Measurements from ENCODE around the gene BORCS5.

Gene BORCS5

DNA sequence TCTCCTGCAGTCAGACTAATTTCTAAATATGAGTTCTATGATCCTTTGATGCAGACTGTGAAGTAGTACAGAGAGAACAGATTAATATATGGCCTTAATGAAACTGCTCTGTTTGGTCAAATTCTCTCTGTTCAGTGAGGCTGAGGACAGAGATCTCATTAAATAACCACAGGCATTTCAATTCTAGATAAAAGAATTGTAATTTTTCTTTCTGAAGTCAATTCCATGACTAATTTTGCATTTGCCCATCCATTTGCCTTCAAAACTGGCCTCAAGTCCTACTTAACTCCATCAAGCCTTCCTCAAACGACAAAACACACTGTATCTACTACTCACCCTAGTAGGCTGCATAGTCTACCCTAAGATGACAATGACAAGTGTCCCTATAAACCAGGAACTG lies 138.7 kb downstream of the BORCS5 start:
- Histone ChIP-seq H3K36me3 (ENCODE audit: low read length) (no peaks in the 10 kb centered on the region), H3K27me3 (ENCODE audit: low read length) (no peaks in the 10 kb centered on the region), H3K4me2 (ENCODE audit: low read depth, low read length, poor library complexity, severe bottlenecking) (no peak overlapping the region), H3K9me3 (ENCODE audit: insufficient read depth, low read length) (no peaks in the 10 kb centered on the region), H2AFZ (ENCODE audit: low read depth, low read length, severe bottlenecking) (no peak overlapping the region), H3F3A (ENCODE audit: insufficient read depth) (no peaks in the 10 kb centered on the region), H4K20me1 (ENCODE audit: low read depth, low read length) (no peaks in the 10 kb centered on the region), H3K9me2 (replicated peaks; ENCODE audit: insufficient read depth, low read length) (no peaks in the 10 kb centered on the region), H3K27ac (ENCODE audit: low read depth, low read length) (no peak overlapping the region), H3K79me2 (ENCODE audit: insufficient read depth, low read length) (no peaks in the 10 kb centered on the region), H3K4me3 (ENCODE audit: insufficient read depth, low read length, poor library complexity, severe bottlenecking) (no peak overlapping the region), H3K9ac (ENCODE audit: low read length) (no peak overlapping the region)
- TF ChIP-seq, protein P1, sequence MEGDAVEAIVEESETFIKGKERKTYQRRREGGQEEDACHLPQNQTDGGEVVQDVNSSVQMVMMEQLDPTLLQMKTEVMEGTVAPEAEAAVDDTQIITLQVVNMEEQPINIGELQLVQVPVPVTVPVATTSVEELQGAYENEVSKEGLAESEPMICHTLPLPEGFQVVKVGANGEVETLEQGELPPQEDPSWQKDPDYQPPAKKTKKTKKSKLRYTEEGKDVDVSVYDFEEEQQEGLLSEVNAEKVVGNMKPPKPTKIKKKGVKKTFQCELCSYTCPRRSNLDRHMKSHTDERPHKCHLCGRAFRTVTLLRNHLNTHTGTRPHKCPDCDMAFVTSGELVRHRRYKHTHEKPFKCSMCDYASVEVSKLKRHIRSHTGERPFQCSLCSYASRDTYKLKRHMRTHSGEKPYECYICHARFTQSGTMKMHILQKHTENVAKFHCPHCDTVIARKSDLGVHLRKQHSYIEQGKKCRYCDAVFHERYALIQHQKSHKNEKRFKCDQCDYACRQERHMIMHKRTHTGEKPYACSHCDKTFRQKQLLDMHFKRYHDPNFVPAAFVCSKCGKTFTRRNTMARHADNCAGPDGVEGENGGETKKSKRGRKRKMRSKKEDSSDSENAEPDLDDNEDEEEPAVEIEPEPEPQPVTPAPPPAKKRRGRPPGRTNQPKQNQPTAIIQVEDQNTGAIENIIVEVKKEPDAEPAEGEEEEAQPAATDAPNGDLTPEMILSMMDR (IDR thresholded peaks at IDR 0.05; ENCODE audit: insufficient read depth, low read length, poor library complexity, severe bottlenecking): no peak
- no peak for TF ChIP-seq EZH2phosphoT487 (conservative IDR thresholded peaks at IDR 0.05; ENCODE audit: low read length)

DNA sequence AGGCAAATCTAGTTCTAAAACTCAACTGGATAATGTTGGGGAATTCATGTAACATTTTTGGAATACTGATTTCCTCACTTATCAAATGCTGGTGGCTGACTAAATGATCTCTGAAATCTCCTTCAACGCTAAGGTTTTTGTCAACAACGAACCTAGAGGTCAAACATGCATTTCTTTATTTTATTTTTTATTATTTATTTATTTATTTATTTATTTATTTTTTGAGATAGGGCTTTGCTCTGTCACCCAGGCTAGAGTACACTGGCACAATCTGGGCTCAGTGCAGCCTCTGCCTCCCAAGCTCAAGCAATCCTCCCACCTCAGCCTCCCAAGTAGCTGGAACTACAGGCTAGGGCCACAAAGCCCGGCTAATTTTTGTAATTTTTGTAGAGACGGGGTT lies 141.3 kb downstream of the BORCS5 start:
- no peak for TF ChIP-seq EZH2phosphoT487 (conservative IDR thresholded peaks at IDR 0.05; ENCODE audit: low read length)
- TF ChIP-seq, protein P1 (IDR thresholded peaks at IDR 0.05; ENCODE audit: insufficient read depth, low read length, poor library complexity, severe bottlenecking): no peak
- Histone ChIP-seq H2AFZ (ENCODE audit: low read depth, low read length, severe bottlenecking) (no peak overlapping the region), H3K79me2 (ENCODE audit: insufficient read depth, low read length) (no peaks in the 10 kb centered on the region), H3K27me3 (ENCODE audit: low read length) (no peaks in the 10 kb centered on the region), H3K9me3 (ENCODE audit: insufficient read depth, low read length) (no peaks in the 10 kb centered on the region), H3K4me3 (ENCODE audit: insufficient read depth, low read length, poor library complexity, severe bottlenecking) (no peak overlapping the region), H4K20me1 (ENCODE audit: low read depth, low read length) (no peaks in the 10 kb centered on the region), H3K27ac (ENCODE audit: low read depth, low read length) (no peak overlapping the region), H3K9me2 (replicated peaks; ENCODE audit: insufficient read depth, low read length) (no peaks in the 10 kb centered on the region), H3K4me2 (ENCODE audit: low read depth, low read length, poor library complexity, severe bottlenecking) (no peak overlapping the region), H3F3A (ENCODE audit: insufficient read depth) (no peaks in the 10 kb centered on the region), H3K36me3 (ENCODE audit: low read length) (no peaks in the 10 kb centered on the region), H3K9ac (ENCODE audit: low read length) (no peak overlapping the region)

DNA sequence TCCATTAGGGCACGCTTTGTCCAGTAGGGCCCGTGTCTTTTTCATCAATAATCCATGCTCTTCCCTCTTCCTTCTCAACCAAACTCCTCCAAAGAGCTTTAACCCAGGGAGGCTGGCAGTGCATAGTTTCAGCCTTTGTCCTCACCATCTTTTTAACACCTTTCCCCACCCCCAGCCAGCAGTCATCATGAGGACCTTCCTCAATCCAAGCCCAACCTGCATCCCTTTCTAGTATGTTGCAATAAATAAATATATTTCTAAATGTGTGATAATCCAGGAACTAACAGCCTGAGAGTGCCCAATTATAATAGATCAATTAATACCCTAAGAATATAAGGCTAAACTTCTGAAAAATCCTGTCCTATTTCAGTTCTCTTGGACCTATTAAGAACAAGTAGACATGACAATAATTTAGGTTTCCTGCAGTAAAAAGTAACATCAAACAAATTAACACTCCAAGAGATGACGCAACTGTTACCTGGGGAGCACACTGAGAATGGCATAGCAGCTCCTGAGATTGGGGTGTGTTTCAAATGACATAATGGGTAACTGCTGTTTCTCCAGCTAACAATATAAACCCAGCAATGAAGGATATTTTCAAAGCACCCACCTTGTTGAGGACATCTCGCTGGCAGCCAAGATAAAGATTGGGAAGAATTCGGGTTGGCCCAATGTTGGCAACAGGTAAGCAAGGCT lies 143.2 kb downstream of the BORCS5 start:
- H3K36me3 ChIP-seq (ENCODE audit: low read length): no peaks in the 10 kb centered on the region
- no peak overlapping the region for H3K4me3 ChIP-seq (ENCODE audit: insufficient read depth, low read length, poor library complexity, severe bottlenecking)
- no peak overlapping the region for H3K4me2 ChIP-seq (ENCODE audit: low read depth, low read length, poor library complexity, severe bottlenecking)
- TF ChIP-seq, protein P1 (IDR thresholded peaks at IDR 0.05; ENCODE audit: insufficient read depth, low read length, poor library complexity, severe bottlenecking): no peak
- TF ChIP-seq EZH2phosphoT487 (conservative IDR thresholded peaks at IDR 0.05; ENCODE audit: low read length): no peak
- no peak overlapping the region for H3K9ac ChIP-seq (ENCODE audit: low read length)
- no peaks in the 10 kb centered on the region for H3F3A ChIP-seq (ENCODE audit: insufficient read depth)
- no peaks in the 10 kb centered on the region for H3K9me2 ChIP-seq (replicated peaks; ENCODE audit: insufficient read depth, low read length)
- H3K27ac ChIP-seq (ENCODE audit: low read depth, low read length): no peak overlapping the region
- H2AFZ ChIP-seq (ENCODE audit: low read depth, low read length, severe bottlenecking): no peak overlapping the region
- no peaks in the 10 kb centered on the region for H3K27me3 ChIP-seq (ENCODE audit: low read length)
- no peaks in the 10 kb centered on the region for H3K79me2 ChIP-seq (ENCODE audit: insufficient read depth, low read length)
- H4K20me1 ChIP-seq (ENCODE audit: low read depth, low read length): no peaks in the 10 kb centered on the region
- H3K9me3 ChIP-seq (ENCODE audit: insufficient read depth, low read length): no peaks in the 10 kb centered on the region
